ENCODE data around the gene BANF2.

BANF2 gene

GRCh38 chr20:17735959-17736621, 36.3 kb downstream of the BANF2 start:
- DNase-seq (ENCODE audit: low read depth): no peak

GRCh38 chr20:17738154-17738553, 38.4 kb downstream of the BANF2 start:
- DNase-seq (ENCODE audit: low read depth): no peak

GRCh38 chr20:17741220-17741619, 41.5 kb downstream of the BANF2 start:
- DNase-seq (ENCODE audit: low read depth): no peak

GRCh38 chr20:17742731-17743130, 43.0 kb downstream of the BANF2 start:
- no peak for DNase-seq (ENCODE audit: low read depth)

- no peak for DNase-seq (ENCODE audit: low read depth)
Measured at GRCh38 chr20:17743677-17744076, 43.9 kb downstream of the BANF2 start.

- DNase-seq (ENCODE audit: low read depth): no peak
Measured at GRCh38 chr20:17747431-17747846, 47.7 kb downstream of the BANF2 start.

GRCh38 chr20:17748279-17748678, 48.5 kb downstream of the BANF2 start:
- no peak for DNase-seq (ENCODE audit: low read depth)

GRCh38 chr20:17749626-17749977, 49.8 kb downstream of the BANF2 start:
- no peak for DNase-seq (ENCODE audit: low read depth)

GRCh38 chr20:17749978-17750721, 50.4 kb downstream of the BANF2 start:
- DNase-seq (ENCODE audit: low read depth): no peak

GRCh38 chr20:17750722-17751045, 50.9 kb downstream of the BANF2 start:
- DNase-seq (ENCODE audit: low read depth): no peak

- DNase-seq (ENCODE audit: low read depth): no peak
Measured at GRCh38 chr20:17751640-17752039, 51.9 kb downstream of the BANF2 start.

GRCh38 chr20:17752459-17752858, 52.7 kb downstream of the BANF2 start:
- DNase-seq (ENCODE audit: low read depth): no peak

- DNase-seq (ENCODE audit: low read depth): no peak
Measured at GRCh38 chr20:17753516-17753915, 53.8 kb downstream of the BANF2 start.

- no peak for DNase-seq (ENCODE audit: low read depth)
Measured at GRCh38 chr20:17756529-17756928, 56.8 kb downstream of the BANF2 start.

GRCh38 chr20:17757496-17757895, 57.7 kb downstream of the BANF2 start:
- no peak for DNase-seq (ENCODE audit: low read depth)

- DNase-seq (ENCODE audit: low read depth): no peak
Measured at GRCh38 chr20:17758010-17758409, 58.2 kb downstream of the BANF2 start.

- DNase-seq (ENCODE audit: low read depth): no peak
Measured at GRCh38 chr20:17758512-17758911, 58.7 kb downstream of the BANF2 start.

GRCh38 chr20:17759449-17759848, 59.7 kb downstream of the BANF2 start:
- DNase-seq (ENCODE audit: low read depth): no peak

GRCh38 chr20:17761604-17762003, 61.8 kb downstream of the BANF2 start:
- DNase-seq (ENCODE audit: low read depth): no peak

- DNase-seq (ENCODE audit: low read depth): no peak
Measured at GRCh38 chr20:17762243-17762872, 62.6 kb downstream of the BANF2 start.

GRCh38 chr20:17762873-17763557, 63.2 kb downstream of the BANF2 start:
- no peak for DNase-seq (ENCODE audit: low read depth)

- DNase-seq (ENCODE audit: low read depth): no peak
Measured at GRCh38 chr20:17765017-17765416, 65.3 kb downstream of the BANF2 start.

- DNase-seq (ENCODE audit: low read depth): no peak
Measured at GRCh38 chr20:17765584-17765983, 65.8 kb downstream of the BANF2 start.
